CD8-positive, alpha-beta memory T cell (primary cell): Measurements from ENCODE around the gene DPCD. TPM values are rescaled to one million over a fixed set of nuclear protein-coding genes. Genes with fewer than 3 reads are reported as not detected.

Source experiments
- CTCF ChIA-PET: fragments of 350-600 bp; sonication (Branson Sonifier 250); formaldehyde crosslinking; loops from one replicate; lab custom pipeline; 2021; ENCODE audit warnings: antibody characterized with exemption; lab: Charles Lee
- POLR2A ChIA-PET: fragments of 350-600 bp; sonication (Branson Sonifier 250); formaldehyde crosslinking; loops from one replicate; lab custom pipeline; 2021; ENCODE audit warnings: antibody characterized with exemption; lab: Charles Lee
- DNase-seq, 5 donors: peaks; one replicate each; pipeline versions ENCODE4 v3.0.0 to v3.0.0-alpha.2; 2020 to 2022; ENCODE audit warnings: mixed read lengths in 1 of 5
- H3K27ac ChIP-seq: one replicate; pipeline ENCODE4 v1.7.0; 2013; ENCODE audit warnings: low read depth, mild to moderate bottlenecking, low read length, moderate library complexity
- H3K27me3 ChIP-seq: 2 replicates; pipeline ENCODE4 v1.7.0; 2013; ENCODE audit warnings: low read length, mild to moderate bottlenecking; ENCODE audit not compliant: insufficient read depth, poor library complexity, severe bottlenecking
- H3K36me3 ChIP-seq: 2 replicates; pipeline ENCODE4 v1.7.0; 2013; ENCODE audit warnings: mild to moderate bottlenecking, low read length, moderate library complexity; ENCODE audit not compliant: insufficient read depth
- H3K4me1 ChIP-seq: 2 replicates; pipeline ENCODE4 v1.7.0; 2013; ENCODE audit warnings: mild to moderate bottlenecking, low read length, moderate library complexity; ENCODE audit not compliant: insufficient read depth
- H3K4me3 ChIP-seq: 2 replicates; pipeline ENCODE4 v1.7.0; 2013; ENCODE audit warnings: mild to moderate bottlenecking, low read length
- H3K9me3 ChIP-seq: 2 replicates; pipeline ENCODE4 v1.7.0; 2013; ENCODE audit warnings: mild to moderate bottlenecking, low read length
- H3K27ac Mint-ChIP-seq, 8 donors: one replicate each; pipeline ENCODE4 v1.8.0; 2020 to 2021; ENCODE audit warnings: mixed read lengths in 8 of 8, mild to moderate bottlenecking in 6 of 8, inconsistent platforms in 3 of 8, moderate library complexity in 3 of 8
- H3K27me3 Mint-ChIP-seq, 2 donors: one replicate each; pipeline ENCODE4 v1.8.0; 2020 to 2021; ENCODE audit warnings: mixed read lengths in 2 of 2, mild to moderate bottlenecking in 1 of 2, moderate library complexity in 1 of 2
- H3K36me3 Mint-ChIP-seq, 3 donors: one replicate each; pipeline ENCODE4 v1.8.0; 2020 to 2021; ENCODE audit warnings: mixed read lengths in 3 of 3, inconsistent platforms in 1 of 3, mild to moderate bottlenecking in 1 of 3
- H3K4me1 Mint-ChIP-seq, 3 donors: one replicate each; pipeline ENCODE4 v1.8.0; 2020 to 2021; ENCODE audit warnings: mixed read lengths in 3 of 3, inconsistent platforms in 1 of 3, mild to moderate bottlenecking in 1 of 3
- H3K4me3 Mint-ChIP-seq, 7 donors: one replicate each; pipeline ENCODE4 v1.8.0; 2020 to 2021; ENCODE audit warnings: mixed read lengths in 7 of 7, mild to moderate bottlenecking in 6 of 7, moderate library complexity in 4 of 7, inconsistent platforms in 2 of 7
- H3K9me3 Mint-ChIP-seq, 5 donors: one replicate each; pipeline ENCODE4 v1.8.0; 2020 to 2022; ENCODE audit warnings: mixed read lengths in 5 of 5, mild to moderate bottlenecking in 3 of 5, moderate library complexity in 2 of 5, inconsistent platforms in 1 of 5
- polyA plus RNA-seq: library from polyadenylated mRNA; unstranded; fragments of 300-500 nt; fragmentation: Illumina TruSeq; gene quantifications from one replicate; pipeline ENCODE4 v1.2.3, GENCODE V29; 2021
- total RNA-seq, 2 experiments: library from RNA; stranded (reverse); gene quantifications; one replicate each; pipeline ENCODE4 v1.2.3, GENCODE V29; 2021

The DPCD gene
- total and polyA plus RNA-seq, 3 experiments from 2014 or later, result 0.75 to 22.6 (median 21.0) TPM

GRCh38 chr10:101650863-101651262 lies 62.7 kb downstream of the DPCD start:
- Histone ChIP-seq H3K27me3 (no peaks in the 10 kb centered on the region), H3K9me3 (no peaks in the 10 kb centered on the region), H3K36me3 (peaks cover 8% of the 10 kb centered on the region), H3K27ac (no peak overlapping the region), H3K4me3 (no peak overlapping the region), H3K4me1 (no peaks in the 10 kb centered on the region)
- Mint-ChIP-seq H3K4me1 (peaks cover 11 to 45% (median 22%) of the 10 kb centered on the region in 3 donors), H3K4me3 (no peak overlapping the region), H3K9me3 (no peaks in the 10 kb centered on the region), H3K27me3 (no peaks in the 10 kb centered on the region), H3K27ac (peak overlapping the region in 1 of 8 donors; percentile 58), H3K36me3 (peaks cover 0 to 54% (median 13%) of the 10 kb centered on the region in 3 donors)
- POLR2A ChIA-PET, result no interaction called here
- CTCF ChIA-PET, result no interaction called here
- no peak for DNase-seq

GRCh38 chr10:101651336-101651735 lies 63.2 kb downstream of the DPCD start:
- Histone ChIP-seq H3K4me1 (no peaks in the 10 kb centered on the region), H3K9me3 (no peaks in the 10 kb centered on the region), H3K27me3 (no peaks in the 10 kb centered on the region), H3K4me3 (no peak overlapping the region), H3K36me3 (peaks cover 8% of the 10 kb centered on the region), H3K27ac (no peak overlapping the region)
- no peak for DNase-seq
- Mint-ChIP-seq H3K4me3 (no peak overlapping the region), H3K9me3 (no peaks in the 10 kb centered on the region), H3K4me1 (peaks cover 11 to 47% (median 24%) of the 10 kb centered on the region in 3 donors), H3K27ac (no peak overlapping the region), H3K36me3 (peaks cover 0 to 56% (median 17%) of the 10 kb centered on the region in 3 donors), H3K27me3 (no peaks in the 10 kb centered on the region)
- CTCF ChIA-PET, result no interaction called here
- POLR2A ChIA-PET, result no interaction called here

GRCh38 chr10:101653536-101653935 lies 65.4 kb downstream of the DPCD start:
- peaks cover 0 to 58% (median 29%) of the 10 kb centered on the region in 3 donors for H3K36me3 Mint-ChIP-seq
- no peaks in the 10 kb centered on the region for H3K27me3 ChIP-seq
- peaks cover 13 to 45% (median 31%) of the 10 kb centered on the region in 3 donors for H3K4me1 Mint-ChIP-seq
- H3K9me3 ChIP-seq, result no peaks in the 10 kb centered on the region
- H3K27ac ChIP-seq, result no peak overlapping the region
- ChIA-PET CTCF (no interaction called here), POLR2A (no interaction called here)
- DNase-seq, result no peak
- no peaks in the 10 kb centered on the region for H3K9me3 Mint-ChIP-seq
- no peak overlapping the region for H3K4me3 ChIP-seq
- no peaks in the 10 kb centered on the region for H3K27me3 Mint-ChIP-seq
- no peaks in the 10 kb centered on the region for H3K4me1 ChIP-seq
- H3K36me3 ChIP-seq, result peaks cover 13% of the 10 kb centered on the region
- H3K4me3 Mint-ChIP-seq, result no peak overlapping the region
- H3K27ac Mint-ChIP-seq, result no peak overlapping the region

- no peak overlapping the region for H3K27ac ChIP-seq
- POLR2A ChIA-PET, result no interaction called here
- H3K4me1 Mint-ChIP-seq, result peaks cover 12 to 37% (median 30%) of the 10 kb centered on the region in 3 donors
- no peaks in the 10 kb centered on the region for H3K4me1 ChIP-seq
- H3K27me3 ChIP-seq, result no peaks in the 10 kb centered on the region
- no peak overlapping the region for H3K4me3 Mint-ChIP-seq
- no peaks in the 10 kb centered on the region for H3K9me3 ChIP-seq
- H3K4me3 ChIP-seq, result no peak overlapping the region
- H3K36me3 ChIP-seq, result peaks cover 13% of the 10 kb centered on the region
- peak overlapping the region in 2 of 8 donors; percentile 2 to 24 for H3K27ac Mint-ChIP-seq
- peaks cover 0 to 59% (median 30%) of the 10 kb centered on the region in 3 donors for H3K36me3 Mint-ChIP-seq
- no peaks in the 10 kb centered on the region for H3K9me3 Mint-ChIP-seq
- DNase-seq, result no peak
- CTCF ChIA-PET, result interaction anchor here (1.2 kb wide), 1 partner anchor 15 kb away, joined by 4 read pairs; no protein-coding TSS in a partner anchor
- H3K27me3 Mint-ChIP-seq, result no peaks in the 10 kb centered on the region
Observed at GRCh38 chr10:101655570-101655969, 67.4 kb downstream of the DPCD start.

DNA sequence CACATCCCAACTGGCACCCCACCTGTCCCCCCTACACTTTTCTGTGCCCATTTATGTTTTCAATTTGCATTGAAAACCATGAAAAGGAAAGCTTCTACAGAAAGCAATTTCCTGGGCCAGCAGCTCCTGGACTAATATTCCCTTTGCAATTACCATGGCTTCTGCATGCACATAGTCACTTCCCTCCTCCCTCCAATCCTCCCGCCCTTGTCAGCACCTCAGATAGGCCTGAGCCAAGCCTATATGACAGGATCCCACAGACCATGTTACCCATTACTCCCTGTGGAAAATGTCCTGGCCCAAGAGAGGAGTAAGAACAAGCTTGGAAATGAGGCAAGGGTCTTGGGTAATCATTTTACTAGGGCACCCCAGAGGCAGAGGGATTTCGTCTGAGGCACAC lies 68.8 kb downstream of the DPCD start:
- peaks cover 13 to 43% (median 33%) of the 10 kb centered on the region in 3 donors for H3K4me1 Mint-ChIP-seq
- Histone ChIP-seq H3K9me3 (no peaks in the 10 kb centered on the region), H3K27me3 (no peaks in the 10 kb centered on the region), H3K27ac (no peak overlapping the region), H3K36me3 (peaks cover 17% of the 10 kb centered on the region), H3K4me1 (no peaks in the 10 kb centered on the region), H3K4me3 (no peak overlapping the region)
- no peak overlapping the region for H3K27ac Mint-ChIP-seq
- H3K36me3 Mint-ChIP-seq, result peaks cover 0 to 67% (median 29%) of the 10 kb centered on the region in 3 donors
- ChIA-PET CTCF (no interaction called here), POLR2A (interaction anchor here (0.5 kb wide), 1 partner anchor 1438 kb away, joined by 7 read pairs; no protein-coding TSS in a partner anchor)
- no peak overlapping the region for H3K4me3 Mint-ChIP-seq
- no peaks in the 10 kb centered on the region for H3K27me3 Mint-ChIP-seq
- no peaks in the 10 kb centered on the region for H3K9me3 Mint-ChIP-seq
- no peak for DNase-seq

DNA sequence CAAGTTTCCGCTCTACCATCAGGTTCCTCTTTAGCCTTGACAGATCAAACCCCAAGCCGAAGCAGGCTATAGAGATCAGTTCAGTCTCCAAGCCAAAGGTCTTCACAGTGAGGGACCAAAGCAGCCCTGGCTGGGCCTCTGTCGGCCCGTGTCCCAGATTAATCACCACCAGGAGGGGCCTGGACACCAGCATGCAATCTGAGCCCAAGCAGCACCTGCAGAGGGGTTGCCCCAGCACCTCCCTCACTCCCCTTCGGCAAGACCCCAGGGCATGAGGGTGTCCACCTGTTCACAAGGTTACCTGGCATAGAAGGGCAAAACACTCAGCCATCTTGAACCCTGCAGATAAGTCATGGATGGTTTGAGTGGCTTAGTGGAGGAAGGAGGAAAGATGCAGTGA lies 70.9 kb downstream of the DPCD start:
- no peaks in the 10 kb centered on the region for H3K9me3 ChIP-seq
- H3K4me1 ChIP-seq, result no peaks in the 10 kb centered on the region
- no peak overlapping the region for H3K27ac ChIP-seq
- H3K27me3 Mint-ChIP-seq, result no peaks in the 10 kb centered on the region
- ChIA-PET CTCF (interaction anchor here (0.9 kb wide), 1 partner anchor 599 kb away, joined by 3 read pairs; no protein-coding TSS in a partner anchor), POLR2A (no interaction called here)
- no peak overlapping the region for H3K4me3 ChIP-seq
- no peaks in the 10 kb centered on the region for H3K27me3 ChIP-seq
- no peak overlapping the region for H3K4me3 Mint-ChIP-seq
- peaks cover 0 to 88% (median 32%) of the 10 kb centered on the region in 3 donors for H3K36me3 Mint-ChIP-seq
- peaks cover 18% of the 10 kb centered on the region for H3K36me3 ChIP-seq
- DNase-seq, result no peak
- peaks cover 22 to 59% (median 42%) of the 10 kb centered on the region in 3 donors for H3K4me1 Mint-ChIP-seq
- H3K9me3 Mint-ChIP-seq, result no peaks in the 10 kb centered on the region
- no peak overlapping the region for H3K27ac Mint-ChIP-seq

Other genes starting within 250 kb of the DPCD start
- 10 to 100 TPM; 19.3 to 21.3 TPM for gene BTRC, start 234.2 kb upstream of the DPCD start, total RNA-seq
- 7.1 TPM for gene BTRC, start 234.2 kb upstream of the DPCD start, polyA plus RNA-seq
- gene POLL, start 64 bp upstream of the DPCD start, total RNA-seq, result 10 to 100 TPM; 30.9 to 32.6 TPM
- gene POLL, start 64 bp upstream of the DPCD start, polyA plus RNA-seq, result 15.9 TPM
- 10 to 100 TPM; 44.2 to 54.4 TPM for gene FBXW4, start 106.8 kb downstream of the DPCD start, total RNA-seq
- gene FBXW4, start 106.8 kb downstream of the DPCD start, polyA plus RNA-seq, result 13.1 TPM
- not detected for gene FGF8, start 187.8 kb downstream of the DPCD start, total RNA-seq
- gene FGF8, start 187.8 kb downstream of the DPCD start, polyA plus RNA-seq, result not detected
- gene NPM3, start 195.1 kb downstream of the DPCD start, total RNA-seq, result 100 to 1,000 TPM; 209 to 217 TPM
- gene NPM3, start 195.1 kb downstream of the DPCD start, polyA plus RNA-seq, result 7.5 TPM
- 100 to 1,000 TPM in 1 of 2 experiments, 10 to 100 TPM in 1; 95.8 to 109 TPM for gene OGA, start 230.1 kb downstream of the DPCD start, total RNA-seq
- gene OGA, start 230.1 kb downstream of the DPCD start, polyA plus RNA-seq, result 45.7 TPM